Naive thymus-derived CD8-positive, alpha-beta T cell (primary cell): ENCODE results near the gene PPP1R16B. TPM values are rescaled to one million over a fixed set of nuclear protein-coding genes. Genes with fewer than 3 reads are reported as not detected.

Experiments used
- ATAC-seq, 2 donors: fragments of 150-1000 bp; cut with Tn5 transposase in 1 of 2; sonication (Bioruptor Pico), chemical (Tn5 transposase) in 1 of 2; 1 replicate in 1 of 2; 2 replicates in 1 of 2; pipeline ENCODE4 v1.10.0; 2021; ENCODE audit warnings: mild to moderate bottlenecking in 2 of 2, moderate library complexity in 2 of 2
- POLR2A ChIA-PET: fragments of 350-600 bp; sonication (Branson Sonifier 250); formaldehyde crosslinking; loops from one replicate; lab custom pipeline; 2021; ENCODE audit warnings: antibody characterized with exemption; lab: Charles Lee
- DNase-seq, 10 donors: peaks; one replicate each; pipeline versions ENCODE4 v3.0.0 to v3.0.0-alpha.2; 2020 to 2022
- H3K27ac Mint-ChIP-seq, 10 donors: one replicate each; pipeline ENCODE4 v1.8.0; 2020 to 2022; ENCODE audit warnings: mild to moderate bottlenecking in 10 of 10, mixed read lengths in 10 of 10, moderate library complexity in 4 of 10, inconsistent platforms in 1 of 10
- H3K27me3 Mint-ChIP-seq, 5 donors: one replicate each; pipeline ENCODE4 v1.8.0; 2021 to 2022; ENCODE audit warnings: mixed read lengths in 5 of 5
- H3K36me3 Mint-ChIP-seq, 3 donors: one replicate each; pipeline ENCODE4 v1.8.0; 2020 to 2022; ENCODE audit warnings: mixed read lengths in 3 of 3, mild to moderate bottlenecking in 2 of 3, inconsistent platforms in 1 of 3
- H3K4me1 Mint-ChIP-seq, 4 donors: one replicate each; pipeline ENCODE4 v1.8.0; 2021 to 2022; ENCODE audit warnings: mixed read lengths in 4 of 4
- H3K4me3 Mint-ChIP-seq, 10 donors: one replicate each; pipeline ENCODE4 v1.8.0; 2020 to 2022; ENCODE audit warnings: mild to moderate bottlenecking in 10 of 10, mixed read lengths in 10 of 10, moderate library complexity in 6 of 10, inconsistent platforms in 1 of 10
- H3K9me3 Mint-ChIP-seq, 9 donors: one replicate each; pipeline ENCODE4 v1.8.0; 2020 to 2022; ENCODE audit warnings: mixed read lengths in 9 of 9, mild to moderate bottlenecking in 3 of 9, inconsistent platforms in 1 of 9, moderate library complexity in 1 of 9
- polyA plus RNA-seq, 3 donors: library from polyadenylated mRNA; unstranded; fragments of 300-500 nt; fragmentation: Illumina TruSeq; gene quantifications; one replicate each; pipeline ENCODE4 v1.2.3, GENCODE V29; 2021
- total RNA-seq, 8 experiments: library from RNA in 2 of 8; stranded (reverse) in 2 of 8; gene quantifications; one replicate each; pipeline ENCODE4 v1.2.3 and lab custom pipeline; 2021 to 2026

Gene PPP1R16B
- total and polyA plus RNA-seq, 5 experiments from 2014 or later = 9.7 to 33.6 (median 15.6) TPM

GRCh38 chr20:38895098-38895949 is 89.8 kb downstream of the PPP1R16B start:
- H3K9me3 Mint-ChIP-seq = peaks cover 0 to 2% (median 0%) of the 10 kb centered on the region in 9 donors
- POLR2A ChIA-PET = interaction anchor here (0.6 to 1.7 kb wide), 2 partner anchors 22 to 60 kb away, joined by 3 read pairs; no protein-coding TSS in a partner anchor
- H3K36me3 Mint-ChIP-seq = peaks cover 0 to 38% (median 6%) of the 10 kb centered on the region in 3 donors
- ATAC-seq (no peak), DNase-seq (no peak)
- H3K4me1 Mint-ChIP-seq = peaks cover 17 to 39% (median 26%) of the 10 kb centered on the region in 4 donors
- H3K4me3 Mint-ChIP-seq = peak overlapping the region in 1 of 10 donors; percentile 5
- H3K27ac Mint-ChIP-seq = peak overlapping the region in 2 of 10 donors; percentile 4 to 92
- no peaks in the 10 kb centered on the region for H3K27me3 Mint-ChIP-seq

GRCh38 chr20:38896009-38896594 is 90.6 kb downstream of the PPP1R16B start:
- no peaks in the 10 kb centered on the region for H3K27me3 Mint-ChIP-seq
- POLR2A ChIA-PET = no interaction called here
- peaks cover 0 to 2% (median 0%) of the 10 kb centered on the region in 9 donors for H3K9me3 Mint-ChIP-seq
- DNase-seq = no peak
- peaks cover 17 to 36% (median 26%) of the 10 kb centered on the region in 4 donors for H3K4me1 Mint-ChIP-seq
- ATAC-seq = no peak
- H3K36me3 Mint-ChIP-seq = peaks cover 0 to 45% (median 10%) of the 10 kb centered on the region in 3 donors
- peak overlapping the region in 4 of 10 donors; percentile 27 to 69 (median 62) for H3K27ac Mint-ChIP-seq
- no peak overlapping the region for H3K4me3 Mint-ChIP-seq

GRCh38 chr20:38897267-38897666 is 91.8 kb downstream of the PPP1R16B start:
- H3K4me3 Mint-ChIP-seq = no peak overlapping the region
- peaks cover 0 to 2% (median 0%) of the 10 kb centered on the region in 9 donors for H3K9me3 Mint-ChIP-seq
- ATAC-seq (no peak), DNase-seq (no peak)
- H3K36me3 Mint-ChIP-seq = peaks cover 0 to 57% (median 16%) of the 10 kb centered on the region in 3 donors
- H3K27ac Mint-ChIP-seq = peak overlapping the region in 1 of 10 donors; percentile 1
- POLR2A ChIA-PET = no interaction called here
- H3K4me1 Mint-ChIP-seq = peaks cover 17 to 29% (median 25%) of the 10 kb centered on the region in 4 donors
- H3K27me3 Mint-ChIP-seq = no peaks in the 10 kb centered on the region

- Mint-ChIP-seq H3K27ac (no peak overlapping the region), H3K4me1 (peaks cover 0 to 8% (median 3%) of the 10 kb centered on the region in 4 donors), H3K27me3 (no peaks in the 10 kb centered on the region), H3K36me3 (peaks cover 16 to 85% (median 44%) of the 10 kb centered on the region in 3 donors), H3K9me3 (peaks cover 0 to 3% (median 0%) of the 10 kb centered on the region in 9 donors), H3K4me3 (no peak overlapping the region)
- no peak for ATAC-seq
- POLR2A ChIA-PET = no interaction called here
- DNase-seq = no peak
Measured at GRCh38 chr20:38900606-38901005, 95.1 kb downstream of the PPP1R16B start.

- Mint-ChIP-seq H3K27me3 (no peaks in the 10 kb centered on the region), H3K36me3 (peaks cover 22 to 88% (median 51%) of the 10 kb centered on the region in 3 donors), H3K9me3 (peaks cover 0 to 3% (median 0%) of the 10 kb centered on the region in 9 donors), H3K4me1 (peaks cover 0 to 7% (median 0%) of the 10 kb centered on the region in 4 donors), H3K4me3 (no peak overlapping the region), H3K27ac (peak overlapping the region in 1 of 10 donors; percentile 3)
- DNase-seq (no peak), ATAC-seq (no peak)
- POLR2A ChIA-PET = no interaction called here
Measured at GRCh38 chr20:38902601-38903000, 97.1 kb downstream of the PPP1R16B start.

GRCh38 chr20:38903335-38903734 is 97.8 kb downstream of the PPP1R16B start:
- no peaks in the 10 kb centered on the region for H3K27me3 Mint-ChIP-seq
- POLR2A ChIA-PET = no interaction called here
- DNase-seq = no peak
- peaks cover 0 to 7% (median 0%) of the 10 kb centered on the region in 4 donors for H3K4me1 Mint-ChIP-seq
- H3K9me3 Mint-ChIP-seq = peaks cover 0 to 3% (median 0%) of the 10 kb centered on the region in 9 donors
- no peak overlapping the region for H3K4me3 Mint-ChIP-seq
- ATAC-seq = no peak
- peaks cover 22 to 88% (median 55%) of the 10 kb centered on the region in 3 donors for H3K36me3 Mint-ChIP-seq
- no peak overlapping the region for H3K27ac Mint-ChIP-seq

GRCh38 chr20:38905375-38905774 is 99.9 kb downstream of the PPP1R16B start:
- H3K36me3 Mint-ChIP-seq = peaks cover 22 to 92% (median 60%) of the 10 kb centered on the region in 3 donors
- no peaks in the 10 kb centered on the region for H3K27me3 Mint-ChIP-seq
- POLR2A ChIA-PET = interaction anchor here (0.6 to 0.8 kb wide), 3 partner anchors 49 to 71 kb away, joined by 4 to 5 read pairs (median 5); no protein-coding TSS in a partner anchor
- no peak overlapping the region for H3K4me3 Mint-ChIP-seq
- peaks cover 0 to 3% (median 0%) of the 10 kb centered on the region in 9 donors for H3K9me3 Mint-ChIP-seq
- peaks cover 0 to 7% (median 0%) of the 10 kb centered on the region in 4 donors for H3K4me1 Mint-ChIP-seq
- H3K27ac Mint-ChIP-seq = peak overlapping the region in 2 of 10 donors; percentile 31
- ATAC-seq (no peak), DNase-seq (no peak)

GRCh38 chr20:38907918-38908677 is 102.6 kb downstream of the PPP1R16B start:
- POLR2A ChIA-PET = no interaction called here
- peaks cover 0 to 3% (median 0%) of the 10 kb centered on the region in 9 donors for H3K9me3 Mint-ChIP-seq
- no peak overlapping the region for H3K4me3 Mint-ChIP-seq
- no peak overlapping the region for H3K27ac Mint-ChIP-seq
- DNase-seq (no peak), ATAC-seq (no peak)
- peaks cover 22 to 83% (median 46%) of the 10 kb centered on the region in 3 donors for H3K36me3 Mint-ChIP-seq
- peaks cover 0 to 7% (median 0%) of the 10 kb centered on the region in 4 donors for H3K4me1 Mint-ChIP-seq
- H3K27me3 Mint-ChIP-seq = no peaks in the 10 kb centered on the region

- Mint-ChIP-seq H3K27me3 (no peaks in the 10 kb centered on the region), H3K9me3 (no peaks in the 10 kb centered on the region), H3K4me3 (no peak overlapping the region)
Measured at GRCh38 chr20:38915355-38915754, 109.9 kb downstream of the PPP1R16B start.

GRCh38 chr20:38917657-38918056 is 112.2 kb downstream of the PPP1R16B start:
- H3K36me3 Mint-ChIP-seq = peaks cover 0 to 51% (median 4%) of the 10 kb centered on the region in 3 donors
- DNase-seq (no peak), ATAC-seq (no peak)
- H3K4me1 Mint-ChIP-seq = peaks cover 0 to 2% (median 0%) of the 10 kb centered on the region in 4 donors
- no peak overlapping the region for H3K4me3 Mint-ChIP-seq
- H3K9me3 Mint-ChIP-seq = no peaks in the 10 kb centered on the region
- H3K27ac Mint-ChIP-seq = no peak overlapping the region
- POLR2A ChIA-PET = no interaction called here
- no peaks in the 10 kb centered on the region for H3K27me3 Mint-ChIP-seq

More at GRCh38 chr20:38915355-38915754, 109.9 kb downstream of the PPP1R16B start:
- POLR2A ChIA-PET = no interaction called here
- no peak overlapping the region for H3K27ac Mint-ChIP-seq
- H3K4me1 Mint-ChIP-seq = peaks cover 0 to 2% (median 0%) of the 10 kb centered on the region in 4 donors
- ATAC-seq = no peak
- H3K36me3 Mint-ChIP-seq = peaks cover 0 to 61% (median 4%) of the 10 kb centered on the region in 3 donors
- no peak for DNase-seq

- Mint-ChIP-seq H3K36me3 (peaks cover 0 to 46% (median 4%) of the 10 kb centered on the region in 3 donors), H3K4me3 (no peak overlapping the region), H3K27ac (no peak overlapping the region), H3K4me1 (peaks cover 0 to 2% (median 0%) of the 10 kb centered on the region in 4 donors), H3K27me3 (no peaks in the 10 kb centered on the region), H3K9me3 (no peaks in the 10 kb centered on the region)
- ATAC-seq (no peak), DNase-seq (no peak)
- POLR2A ChIA-PET = no interaction called here
Measured at GRCh38 chr20:38918172-38918571, 112.7 kb downstream of the PPP1R16B start.

- Mint-ChIP-seq H3K36me3 (peaks cover 0 to 34% (median 0%) of the 10 kb centered on the region in 3 donors), H3K27me3 (no peaks in the 10 kb centered on the region), H3K27ac (no peak overlapping the region), H3K9me3 (no peaks in the 10 kb centered on the region), H3K4me1 (peaks cover 0 to 2% (median 0%) of the 10 kb centered on the region in 4 donors), H3K4me3 (no peak overlapping the region)
- DNase-seq (no peak), ATAC-seq (no peak)
- POLR2A ChIA-PET = no interaction called here
Measured at GRCh38 chr20:38919683-38920082, 114.2 kb downstream of the PPP1R16B start.
